Sigmoid colon (tissue), 4 donors: ENCODE data around the gene NCOA7.

Source experiments
- CTCF ChIP-seq, 4 experiments: fragments of 450-650 bp in 3 of 4; fragments of 200-600 bp in 1 of 4; IDR thresholded peaks; one replicate each; pipeline ENCODE4 v1.5.1; 2016 to 2019; ENCODE audit warnings: antibody characterized with exemption in 4 of 4, mild to moderate bottlenecking in 3 of 4, moderate library complexity in 2 of 4
- POLR2AphosphoS5 ChIP-seq, 4 donors: sonication (generic); formaldehyde crosslinking; IDR thresholded peaks; one replicate each; pipeline ENCODE4 v1.6.1; 2017; ENCODE audit warnings: antibody characterized with exemption in 4 of 4

GRCh38 chr6:125811259-125811658 lies 20.5 kb downstream of the NCOA7 start:
- TF ChIP-seq POLR2AphosphoS5 (IDR thresholded peaks at IDR 0.05) (no peak), CTCF (IDR thresholded peaks at IDR 0.05) (no peak)
